Naive thymus-derived CD4-positive, alpha-beta T cell (primary cell): ENCODE data around the gene ASPG. TPM values are rescaled to one million over a fixed set of nuclear protein-coding genes. Genes with fewer than 3 reads are reported as not detected.

ENCODE experiments used
- ATAC-seq: fragments of 150-1000 bp; cut with Tn5 transposase; 2 replicates; pipeline ENCODE4 v1.10.0; 2021; ENCODE audit warnings: mild to moderate bottlenecking, moderate library complexity
- CTCF ChIA-PET: fragments of 350-600 bp; sonication (Branson Sonifier 250); formaldehyde crosslinking; loops from one replicate; lab custom pipeline; 2021; ENCODE audit warnings: antibody characterized with exemption; lab: Charles Lee
- POLR2A ChIA-PET: fragments of 350-600 bp; sonication (Branson Sonifier 250); formaldehyde crosslinking; loops from one replicate; lab custom pipeline; 2021; ENCODE audit warnings: antibody characterized with exemption, inconsistent platforms; lab: Charles Lee
- DNase-seq, 9 donors: peaks; one replicate each; pipeline versions ENCODE4 v3.0.0 to v3.0.0-alpha.2; 2020 to 2022; ENCODE audit warnings: mixed read lengths in 1 of 9
- H3K27ac ChIP-seq: one replicate; pipeline ENCODE4 v1.7.0; 2013; ENCODE audit warnings: mild to moderate bottlenecking, low read depth, low read length, moderate library complexity
- H3K27me3 ChIP-seq, 2 donors: one replicate each; pipeline ENCODE4 v1.7.0; 2013; ENCODE audit warnings: low read length in 2 of 2, mild to moderate bottlenecking in 2 of 2, moderate library complexity in 2 of 2; ENCODE audit not compliant: control insufficient read depth in 2 of 2, insufficient read depth in 2 of 2
- H3K36me3 ChIP-seq, 3 experiments: 1 replicate in 2 of 3; 2 replicates in 1 of 3; pipeline ENCODE4 v1.7.0; 2013; ENCODE audit warnings: low read length in 3 of 3, mild to moderate bottlenecking in 3 of 3, moderate library complexity in 1 of 3; ENCODE audit not compliant: insufficient read depth in 3 of 3, control insufficient read depth in 2 of 3
- H3K4me1 ChIP-seq, 2 donors: one replicate each; pipeline ENCODE4 v1.7.0; 2013; ENCODE audit warnings: low read length in 2 of 2, mild to moderate bottlenecking in 2 of 2, moderate library complexity in 1 of 2; ENCODE audit not compliant: control insufficient read depth in 2 of 2, insufficient read depth in 2 of 2
- H3K4me3 ChIP-seq: 2 replicates; pipeline ENCODE4 v1.7.0; 2013; ENCODE audit warnings: mild to moderate bottlenecking, low read length
- H3K9me3 ChIP-seq, 3 experiments: 1 replicate in 2 of 3; 2 replicates in 1 of 3; pipeline ENCODE4 v1.7.0; 2013; ENCODE audit warnings: low read length in 3 of 3; ENCODE audit not compliant: control insufficient read depth in 2 of 3
- H3K27ac Mint-ChIP-seq, 9 donors: one replicate each; pipeline ENCODE4 v1.8.0; 2020 to 2022; ENCODE audit warnings: mixed read lengths in 9 of 9, mild to moderate bottlenecking in 8 of 9, moderate library complexity in 5 of 9, inconsistent platforms in 2 of 9
- H3K27me3 Mint-ChIP-seq, 5 donors: one replicate each; pipeline ENCODE4 v1.8.0; 2021 to 2022; ENCODE audit warnings: mixed read lengths in 5 of 5, mild to moderate bottlenecking in 1 of 5
- H3K36me3 Mint-ChIP-seq, 5 donors: one replicate each; pipeline ENCODE4 v1.8.0; 2020 to 2022; ENCODE audit warnings: mixed read lengths in 5 of 5, mild to moderate bottlenecking in 3 of 5, inconsistent platforms in 1 of 5
- H3K4me1 Mint-ChIP-seq, 7 donors: one replicate each; pipeline ENCODE4 v1.8.0; 2020 to 2022; ENCODE audit warnings: mixed read lengths in 7 of 7, mild to moderate bottlenecking in 3 of 7, inconsistent platforms in 1 of 7
- H3K4me3 Mint-ChIP-seq, 10 donors: one replicate each; pipeline ENCODE4 v1.8.0; 2020 to 2022; ENCODE audit warnings: mild to moderate bottlenecking in 10 of 10, mixed read lengths in 10 of 10, moderate library complexity in 6 of 10, inconsistent platforms in 2 of 10
- H3K9me3 Mint-ChIP-seq, 11 donors: one replicate each; pipeline ENCODE4 v1.8.0; 2020 to 2022; ENCODE audit warnings: mixed read lengths in 11 of 11, mild to moderate bottlenecking in 4 of 11, inconsistent platforms in 1 of 11, moderate library complexity in 1 of 11
- intact Hi-C, 2 donors: fragments of 100-400 bp; cut with micrococcal nuclease; formaldehyde crosslinking; loops; one replicate each; pipeline ENCODE4 v1.15.1; 2023
- polyA plus RNA-seq, 2 donors: library from polyadenylated mRNA; unstranded; fragments of 300-500 nt; fragmentation: Illumina TruSeq; gene quantifications; one replicate each; pipeline ENCODE4 v1.2.3, GENCODE V29; 2021
- total RNA-seq, 6 experiments: library from RNA in 5 of 6; stranded (reverse) in 5 of 6; gene quantifications; 1 replicate in 5 of 6; 2 replicates in 1 of 6; pipeline ENCODE4 v1.2.3 and lab custom pipeline; 2021 to 2026

The ASPG gene
- total and polyA plus RNA-seq, 7 experiments from 2014 or later, result 0.11 to 0.38 TPM; not detected in 5

GRCh38 chr14:104095426-104096310, 10.2 kb downstream of the ASPG start:
- no peak overlapping the region for H3K4me3 Mint-ChIP-seq
- peaks cover 0 to 6% (median 3%) of the 10 kb centered on the region in 7 donors for H3K4me1 Mint-ChIP-seq
- no peaks in the 10 kb centered on the region for H3K36me3 Mint-ChIP-seq
- no peaks in the 10 kb centered on the region for H3K9me3 ChIP-seq
- DNase-seq (no peak), ATAC-seq (no peak)
- POLR2A ChIA-PET, result no interaction called here
- no peak overlapping the region for H3K4me3 ChIP-seq
- H3K27ac ChIP-seq, result no peak overlapping the region
- H3K27me3 ChIP-seq, result no peaks in the 10 kb centered on the region
- no peaks in the 10 kb centered on the region for H3K36me3 ChIP-seq
- intact Hi-C loops, result loop anchor here in 1 of 2 donors (2.0 kb wide), 1 partner anchor 17 kb away; no protein-coding TSS in a partner anchor
- no peaks in the 10 kb centered on the region for H3K9me3 Mint-ChIP-seq
- H3K4me1 ChIP-seq, result peaks cover 0 to 7% of the 10 kb centered on the region in 2 donors
- H3K27me3 Mint-ChIP-seq, result no peaks in the 10 kb centered on the region
- CTCF ChIA-PET, result no interaction called here
- no peak overlapping the region for H3K27ac Mint-ChIP-seq

DNA sequence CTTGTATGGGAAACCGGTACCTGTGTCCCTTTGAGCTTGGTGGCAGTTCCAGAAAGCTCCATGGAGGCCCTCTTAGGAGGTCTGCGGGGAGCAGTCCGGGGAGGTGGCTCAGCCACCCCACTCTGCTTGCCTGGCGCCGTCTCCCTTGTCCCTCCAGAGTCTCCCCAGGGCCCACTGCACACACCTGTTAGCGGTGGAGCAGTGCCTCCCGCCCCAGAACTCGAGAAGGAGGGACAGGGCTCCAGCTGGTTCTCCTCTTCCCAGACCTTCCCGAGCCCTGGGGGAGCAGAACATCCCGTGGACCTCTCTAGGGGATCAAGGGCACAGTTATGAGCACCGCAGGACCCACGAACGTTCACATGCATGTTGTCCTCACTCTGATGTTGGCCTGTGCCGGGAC, 10.8 kb downstream of the ASPG start:
- no peak for DNase-seq
- H3K4me3 Mint-ChIP-seq, result no peak overlapping the region
- ChIA-PET POLR2A (no interaction called here), CTCF (no interaction called here)
- H3K27ac ChIP-seq, result no peak overlapping the region
- no peaks in the 10 kb centered on the region for H3K27me3 ChIP-seq
- peaks cover 0 to 6% (median 3%) of the 10 kb centered on the region in 7 donors for H3K4me1 Mint-ChIP-seq
- no peaks in the 10 kb centered on the region for H3K36me3 Mint-ChIP-seq
- no peak for ATAC-seq
- no peaks in the 10 kb centered on the region for H3K9me3 Mint-ChIP-seq
- no peak overlapping the region for H3K4me3 ChIP-seq
- H3K36me3 ChIP-seq, result no peaks in the 10 kb centered on the region
- intact Hi-C loops, result no loop called here
- H3K9me3 ChIP-seq, result no peaks in the 10 kb centered on the region
- H3K4me1 ChIP-seq, result peaks cover 0 to 7% of the 10 kb centered on the region in 2 donors
- H3K27ac Mint-ChIP-seq, result no peak overlapping the region
- no peaks in the 10 kb centered on the region for H3K27me3 Mint-ChIP-seq

DNA sequence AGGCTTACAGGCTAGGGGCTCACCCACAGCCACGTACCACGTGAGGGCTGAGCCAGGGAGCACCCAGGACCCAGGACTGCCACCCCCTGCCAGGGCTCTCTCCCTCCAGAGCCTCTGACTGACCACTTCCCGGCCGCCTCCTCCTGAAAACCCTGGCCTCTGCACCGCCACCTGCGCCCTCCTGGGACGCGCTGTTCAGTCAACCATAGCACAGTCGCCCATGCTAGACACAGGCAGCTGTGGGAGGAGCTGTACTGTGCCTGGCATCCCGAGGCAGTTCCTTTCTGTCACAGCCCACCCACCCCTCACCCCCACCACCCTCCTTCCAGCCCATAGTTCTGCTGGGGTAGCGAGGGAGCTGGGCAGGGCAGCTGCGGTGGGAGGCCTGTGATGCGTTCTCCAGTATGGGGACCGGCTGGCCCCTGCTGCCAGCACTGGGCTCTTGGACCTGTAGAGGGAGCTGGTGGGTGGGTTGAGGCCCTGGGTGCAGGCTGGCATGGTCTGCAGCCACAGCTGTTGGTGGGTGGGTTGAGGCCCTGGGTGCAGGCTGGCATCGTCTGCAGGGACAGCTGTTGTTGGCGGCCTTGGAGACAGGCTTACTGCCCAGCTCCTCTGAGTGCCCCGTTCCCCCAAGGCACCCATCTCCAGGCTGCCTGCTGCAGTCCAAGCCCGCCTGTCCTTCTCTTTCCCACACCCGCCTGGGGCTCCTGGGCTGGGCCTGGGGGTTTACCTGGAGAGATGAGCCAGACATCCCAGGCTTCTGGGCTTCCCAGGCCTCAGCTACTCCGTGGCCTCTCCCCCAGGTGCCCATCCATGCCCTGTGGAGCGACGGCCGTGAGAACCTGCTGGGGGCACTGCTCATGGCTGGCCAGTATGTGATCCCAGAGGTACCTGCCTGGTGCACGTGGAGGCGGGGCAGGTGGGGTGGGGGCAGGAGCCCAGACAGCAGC, 11.5 kb downstream of the ASPG start:
- no peaks in the 10 kb centered on the region for H3K9me3 ChIP-seq
- Mint-ChIP-seq H3K36me3 (no peaks in the 10 kb centered on the region), H3K4me3 (no peak overlapping the region), H3K9me3 (no peaks in the 10 kb centered on the region), H3K4me1 (peaks cover 0 to 6% (median 3%) of the 10 kb centered on the region in 7 donors), H3K27me3 (no peaks in the 10 kb centered on the region), H3K27ac (no peak overlapping the region)
- intact Hi-C loops, result no loop called here
- ChIA-PET CTCF (interaction anchor here (1.6 kb wide), 1 partner anchor 19 kb away, joined by 3 read pairs; no protein-coding TSS in a partner anchor), POLR2A (no interaction called here)
- ATAC-seq (no peak), DNase-seq (no peak)
- H3K4me1 ChIP-seq, result peaks cover 0 to 7% of the 10 kb centered on the region in 2 donors
- H3K27me3 ChIP-seq, result no peaks in the 10 kb centered on the region
- H3K27ac ChIP-seq, result no peak overlapping the region
- H3K4me3 ChIP-seq, result no peak overlapping the region
- H3K36me3 ChIP-seq, result no peaks in the 10 kb centered on the region

GRCh38 chr14:104098272-104099095, 13.0 kb downstream of the ASPG start:
- intact Hi-C loops, result no loop called here
- H3K4me3 Mint-ChIP-seq, result no peak overlapping the region

DNA sequence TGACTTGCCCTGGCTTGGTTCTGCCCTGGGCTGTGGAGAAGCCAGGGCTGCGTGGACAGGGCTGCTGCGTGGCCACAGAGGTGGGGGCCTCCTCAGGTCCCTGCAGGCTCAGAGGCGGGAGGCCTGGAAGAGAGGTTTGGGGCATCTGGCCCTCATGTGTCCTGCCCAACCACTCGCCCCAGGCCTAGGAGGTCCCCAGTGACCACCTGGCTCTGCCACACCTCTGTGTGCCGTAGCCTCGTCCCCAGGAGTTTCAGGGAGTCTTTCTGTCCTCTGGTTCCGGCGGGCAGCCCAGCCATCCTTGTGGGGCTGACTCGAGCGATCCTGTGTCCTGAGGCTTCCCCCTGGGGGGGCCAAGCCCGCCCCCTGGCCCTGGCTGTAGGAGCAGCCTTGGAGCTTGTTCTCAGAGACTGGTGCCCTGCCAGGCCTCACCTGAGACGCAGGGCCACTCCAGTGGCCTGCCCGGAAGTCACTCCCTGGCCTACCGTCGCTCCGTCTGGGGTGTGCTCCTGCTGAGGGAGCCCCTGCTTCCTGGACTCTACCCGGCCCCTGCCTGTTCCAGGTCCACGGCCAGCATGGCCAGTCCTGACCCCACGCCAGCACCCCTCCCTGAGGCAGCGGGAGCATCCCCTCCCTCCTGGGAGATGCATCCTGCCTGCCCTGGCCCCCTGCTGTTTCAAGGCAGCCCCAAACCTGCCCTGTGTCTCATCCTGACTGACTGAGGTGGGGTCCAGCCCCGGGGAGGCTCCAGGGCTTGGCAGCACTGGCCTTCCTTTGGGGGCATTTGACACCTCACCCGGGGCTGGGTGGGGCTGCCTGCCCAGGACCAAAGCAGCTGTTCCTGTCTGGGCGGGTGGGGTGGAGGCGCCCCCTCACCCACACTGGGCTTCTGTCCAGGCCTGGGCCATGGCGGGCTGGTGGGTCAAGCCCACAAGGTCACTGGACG, 13.9 kb downstream of the ASPG start:
- ChIA-PET POLR2A (no interaction called here), CTCF (no interaction called here)
- H3K27me3 Mint-ChIP-seq, result no peaks in the 10 kb centered on the region
- no peaks in the 10 kb centered on the region for H3K36me3 ChIP-seq
- H3K27me3 ChIP-seq, result no peaks in the 10 kb centered on the region
- no peak overlapping the region for H3K27ac Mint-ChIP-seq
- no peaks in the 10 kb centered on the region for H3K36me3 Mint-ChIP-seq
- H3K9me3 ChIP-seq, result no peaks in the 10 kb centered on the region
- intact Hi-C loops, result no loop called here
- no peaks in the 10 kb centered on the region for H3K9me3 Mint-ChIP-seq
- ATAC-seq, result no peak
- DNase-seq, result peak in 1 of 9 donors; percentile 5
- peaks cover 0 to 3% (median 2%) of the 10 kb centered on the region in 7 donors for H3K4me1 Mint-ChIP-seq
- H3K4me3 ChIP-seq, result no peak overlapping the region
- H3K27ac ChIP-seq, result no peak overlapping the region
- no peak overlapping the region for H3K4me3 Mint-ChIP-seq
- peaks cover 0 to 5% of the 10 kb centered on the region in 2 donors for H3K4me1 ChIP-seq

More at GRCh38 chr14:104098272-104099095, 13.0 kb downstream of the ASPG start:
- DNase-seq, result peak in 1 of 9 donors; percentile 2
- ChIA-PET POLR2A (no interaction called here), CTCF (interaction anchor here (1.6 kb wide), 1 partner anchor 21 kb away, joined by 3 read pairs; no protein-coding TSS in a partner anchor)
- Mint-ChIP-seq H3K27ac (no peak overlapping the region), H3K36me3 (no peaks in the 10 kb centered on the region), H3K9me3 (no peaks in the 10 kb centered on the region), H3K27me3 (no peaks in the 10 kb centered on the region), H3K4me1 (peaks cover 0 to 6% (median 3%) of the 10 kb centered on the region in 7 donors)
- Histone ChIP-seq H3K4me1 (peaks cover 0 to 7% of the 10 kb centered on the region in 2 donors), H3K9me3 (no peaks in the 10 kb centered on the region), H3K4me3 (no peak overlapping the region), H3K27ac (no peak overlapping the region), H3K36me3 (no peaks in the 10 kb centered on the region), H3K27me3 (no peaks in the 10 kb centered on the region)
- ATAC-seq, result no peak
